Right lobe of liver (tissue), 6 donors: ENCODE data around the gene XRRA1. TPM values are rescaled to one million over a fixed set of nuclear protein-coding genes. Genes with fewer than 3 reads are reported as not detected.

Experiments
- ATAC-seq, 4 donors: fragments of 200-7000 bp; cut with Tn5 transposase; one replicate each; pipeline ENCODE4 v1.9.1; 2020; ENCODE audit warnings: mild to moderate bottlenecking in 4 of 4, moderate library complexity in 4 of 4
- DNase-seq, 3 donors: peaks; one replicate each; pipeline ENCODE4 v3.0.0-alpha.2; 2020
- H3K27ac ChIP-seq, 3 donors: fragments of 200-600 bp; one replicate each; pipeline ENCODE4 v1.8.0; 2022
- H3K27me3 ChIP-seq, 2 donors: fragments of 200-600 bp; one replicate each; pipeline ENCODE4 v1.8.0; 2022
- H3K36me3 ChIP-seq, 4 donors: fragments of 200-600 bp; sonication (generic) in 1 of 4; one replicate each; pipeline versions ENCODE4 v1.5.1 to v1.8.0; 2017 to 2022; ENCODE audit warnings: control low read depth in 1 of 4
- H3K4me1 ChIP-seq, 4 donors: fragments of 200-600 bp; sonication (generic) in 1 of 4; one replicate each; pipeline versions ENCODE4 v1.5.1 to v1.8.0; 2017 to 2022; ENCODE audit warnings: control low read depth in 1 of 4
- H3K4me3 ChIP-seq, 3 donors: fragments of 200-600 bp; one replicate each; pipeline ENCODE4 v1.8.0; 2022
- H3K9me3 ChIP-seq, 4 donors: fragments of 200-600 bp; sonication (generic) in 1 of 4; one replicate each; pipeline versions ENCODE4 v1.5.1 to v1.8.0; 2017 to 2022; ENCODE audit warnings: control low read depth in 1 of 4
- POLR2A ChIP-seq: fragments of 450-650 bp; IDR thresholded peaks from one replicate; pipeline ENCODE4 v1.6.1; 2017; ENCODE audit warnings: antibody characterized with exemption, mild to moderate bottlenecking
- WGBS: methylation state at CpG from one replicate; pipeline ENCODE4 v1.1.6; 2018; ENCODE audit warnings: low coverage, low lambda C conversion rate; ENCODE audit not compliant: insufficient coverage; ENCODE audit errors: missing lambda C conversion rate; 5-methylcytosine and 5-hydroxymethylcytosine counted together
- intact Hi-C, 2 donors: fragments of 100-400 bp; cut with DNase I; formaldehyde crosslinking; loops; one replicate each; pipeline versions ENCODE4 v1.11.2 to v1.14.1; 2022
- total RNA-seq, 6 experiments: library from RNA; depleted of rRNA in 2 of 6; stranded (reverse); fragments of >200 nt in 2 of 6; fragmentation: NEBNext Ultra II Directional in 3 of 6; extraction: Animal tissue kit (Norgen Biotek cat#: 25700) in 3 of 6; gene quantifications; one replicate each; pipeline versions ENCODE4 v1.1.0 to v1.2.4, GENCODE V29; 2016 to 2023
- TF ChIP-seq, protein P1 (sequence below), 4 donors: fragments of 200-600 bp in 3 of 4; fragments of 450-650 bp in 1 of 4; IDR thresholded peaks; one replicate each; pipeline versions ENCODE4 v1.5.1 to v1.8.0; 2016 to 2022; ENCODE audit warnings: antibody characterized with exemption in 4 of 4, mild to moderate bottlenecking in 2 of 4
- donor health status: DM: no; HTN: yes; CAD: no.
- donor health status: DM: no; HTN: no; CAD: no.
- donor health status: DM: no; HTN: no; CAD: no.
- donor health status: DM: no; HTN: yes; CAD: no.
- donor health status: DM: no; HTN: yes; CAD: no.

Gene XRRA1
- total RNA-seq, 6 experiments from 2014 or later, result 4.7 to 15.7 (median 8.0) TPM

DNA sequence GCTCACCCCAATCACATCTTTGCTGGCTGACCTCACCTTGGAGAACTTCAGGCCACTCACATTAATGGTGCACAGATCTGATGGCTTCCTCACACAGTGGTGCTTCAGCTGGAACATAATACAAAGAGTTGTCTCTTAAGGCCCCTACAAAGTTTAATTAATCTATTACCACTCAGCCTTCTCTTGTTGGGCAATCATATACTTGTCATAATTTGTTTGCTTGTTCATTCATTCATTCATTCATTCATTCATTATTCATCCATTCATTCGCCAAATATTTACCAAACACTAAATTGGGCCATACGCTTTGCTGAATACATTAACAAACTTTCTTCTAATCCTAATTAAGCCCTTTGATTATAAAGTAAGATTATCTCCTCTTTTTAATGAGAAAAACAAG, 15.1 kb downstream of the XRRA1 start:
- intact Hi-C loops, result loop anchor here (5.0 kb wide), 2 partner anchors 89 to 99 kb away; no protein-coding TSS in a partner anchor
- H3K27ac ChIP-seq, result no peak overlapping the region
- no peak for TF ChIP-seq POLR2A
- H3K4me3 ChIP-seq, result no peak overlapping the region
- 97% methylated on average over 2 of the region's 2 CpGs for WGBS
- H3K9me3 ChIP-seq, result no peaks in the 10 kb centered on the region
- DNase-seq, result no peak
- peaks cover 0 to 34% (median 3%) of the 10 kb centered on the region in 4 donors for H3K36me3 ChIP-seq
- no peaks in the 10 kb centered on the region for H3K4me1 ChIP-seq
- ATAC-seq, result no peak
- no peaks in the 10 kb centered on the region for H3K27me3 ChIP-seq

GRCh38 chr11:74932797-74933196, 16.1 kb downstream of the XRRA1 start:
- Histone ChIP-seq H3K4me3 (no peak overlapping the region), H3K9me3 (no peaks in the 10 kb centered on the region), H3K4me1 (no peaks in the 10 kb centered on the region), H3K27ac (no peak overlapping the region), H3K36me3 (peaks cover 0 to 34% (median 3%) of the 10 kb centered on the region in 4 donors), H3K27me3 (no peaks in the 10 kb centered on the region)
- TF ChIP-seq, protein P1, sequence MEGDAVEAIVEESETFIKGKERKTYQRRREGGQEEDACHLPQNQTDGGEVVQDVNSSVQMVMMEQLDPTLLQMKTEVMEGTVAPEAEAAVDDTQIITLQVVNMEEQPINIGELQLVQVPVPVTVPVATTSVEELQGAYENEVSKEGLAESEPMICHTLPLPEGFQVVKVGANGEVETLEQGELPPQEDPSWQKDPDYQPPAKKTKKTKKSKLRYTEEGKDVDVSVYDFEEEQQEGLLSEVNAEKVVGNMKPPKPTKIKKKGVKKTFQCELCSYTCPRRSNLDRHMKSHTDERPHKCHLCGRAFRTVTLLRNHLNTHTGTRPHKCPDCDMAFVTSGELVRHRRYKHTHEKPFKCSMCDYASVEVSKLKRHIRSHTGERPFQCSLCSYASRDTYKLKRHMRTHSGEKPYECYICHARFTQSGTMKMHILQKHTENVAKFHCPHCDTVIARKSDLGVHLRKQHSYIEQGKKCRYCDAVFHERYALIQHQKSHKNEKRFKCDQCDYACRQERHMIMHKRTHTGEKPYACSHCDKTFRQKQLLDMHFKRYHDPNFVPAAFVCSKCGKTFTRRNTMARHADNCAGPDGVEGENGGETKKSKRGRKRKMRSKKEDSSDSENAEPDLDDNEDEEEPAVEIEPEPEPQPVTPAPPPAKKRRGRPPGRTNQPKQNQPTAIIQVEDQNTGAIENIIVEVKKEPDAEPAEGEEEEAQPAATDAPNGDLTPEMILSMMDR (IDR thresholded peaks at IDR 0.05), result no peak
- TF ChIP-seq POLR2A, result no peak
- DNase-seq (no peak), ATAC-seq (no peak)
- intact Hi-C loops, result loop anchor here (5.0 kb wide), 2 partner anchors 90 to 100 kb away; no protein-coding TSS in a partner anchor
- 91% methylated on average over 2 of the region's 2 CpGs for WGBS

- no peaks in the 10 kb centered on the region for H3K9me3 ChIP-seq
- DNase-seq (no peak), ATAC-seq (no peak)
- no peak overlapping the region for H3K4me3 ChIP-seq
- H3K4me1 ChIP-seq, result no peaks in the 10 kb centered on the region
- H3K27me3 ChIP-seq, result no peaks in the 10 kb centered on the region
- H3K27ac ChIP-seq, result no peak overlapping the region
- WGBS, result 79% methylated on average over 5 of the region's 5 CpGs
- peaks cover 0 to 34% (median 3%) of the 10 kb centered on the region in 4 donors for H3K36me3 ChIP-seq
- intact Hi-C loops, result loop anchor here (5.0 kb wide), 2 partner anchors 90 to 100 kb away; no protein-coding TSS in a partner anchor
- TF ChIP-seq POLR2A, result no peak
- TF ChIP-seq, protein P1 (IDR thresholded peaks at IDR 0.05), result no peak
Measured at GRCh38 chr11:74932169-74932568, 16.7 kb downstream of the XRRA1 start.

DNA sequence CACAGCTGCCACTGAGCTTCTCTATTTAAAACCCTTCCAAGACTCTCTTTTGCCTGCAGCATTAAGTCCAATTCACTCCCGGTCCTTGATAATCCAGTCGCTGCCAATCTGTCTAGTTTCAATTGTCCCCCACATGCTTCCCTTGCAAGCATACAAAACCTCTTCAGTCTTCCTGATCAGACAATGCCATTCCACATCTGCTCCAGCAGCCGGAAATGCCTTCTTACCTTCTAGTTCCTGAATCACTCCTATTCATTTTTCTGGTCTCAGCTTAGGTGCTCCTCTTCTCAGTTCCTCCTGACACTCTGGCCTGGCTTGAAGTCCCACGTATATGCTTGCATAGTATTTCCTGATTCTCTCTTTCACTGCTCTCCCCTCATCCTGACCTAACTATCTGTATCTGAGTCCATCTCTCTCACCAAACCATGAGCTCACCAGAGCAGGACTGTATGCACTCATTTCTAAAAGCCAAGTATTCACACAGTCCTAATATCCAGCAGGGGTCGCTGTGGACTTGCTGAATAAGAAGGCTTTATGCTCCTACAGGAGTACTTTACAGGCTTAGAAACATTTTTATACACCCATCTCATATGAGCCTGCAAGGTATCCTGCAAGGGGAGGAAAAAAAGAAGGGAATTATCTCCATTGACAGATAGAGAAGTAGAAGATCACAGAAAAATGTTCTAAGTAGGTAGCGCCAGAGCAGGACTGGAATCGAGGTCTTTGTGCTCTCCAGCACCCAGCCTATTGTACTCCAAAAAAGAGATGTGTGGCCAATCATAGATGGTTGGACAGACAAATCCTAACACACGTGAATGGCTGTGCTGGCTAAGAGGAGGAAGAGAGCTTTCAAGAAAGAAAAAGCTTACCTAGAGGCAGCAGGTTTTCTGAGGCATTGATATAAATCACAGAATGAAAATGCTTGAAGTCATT, 19.2 kb downstream of the XRRA1 start:
- intact Hi-C loops, result loop anchor here (5.0 kb wide), 2 partner anchors 93 to 103 kb away; no protein-coding TSS in a partner anchor
- peaks cover 0 to 19% (median under 1%) of the 10 kb centered on the region in 4 donors for H3K36me3 ChIP-seq
- H3K4me1 ChIP-seq, result no peaks in the 10 kb centered on the region
- no peak overlapping the region for H3K27ac ChIP-seq
- H3K27me3 ChIP-seq, result no peaks in the 10 kb centered on the region
- 57% methylated on average over 8 of the region's 8 CpGs for WGBS
- TF ChIP-seq, protein P1 (IDR thresholded peaks at IDR 0.05), result peak; percentile 82 to 92 (median 90)
- no peak for TF ChIP-seq POLR2A
- H3K9me3 ChIP-seq, result no peaks in the 10 kb centered on the region
- ATAC-seq, result peak; percentile 86 to 97 (median 92)
- DNase-seq, result peak in 2 of 3 donors; percentile 37 to 70
- H3K4me3 ChIP-seq, result no peak overlapping the region

DNA sequence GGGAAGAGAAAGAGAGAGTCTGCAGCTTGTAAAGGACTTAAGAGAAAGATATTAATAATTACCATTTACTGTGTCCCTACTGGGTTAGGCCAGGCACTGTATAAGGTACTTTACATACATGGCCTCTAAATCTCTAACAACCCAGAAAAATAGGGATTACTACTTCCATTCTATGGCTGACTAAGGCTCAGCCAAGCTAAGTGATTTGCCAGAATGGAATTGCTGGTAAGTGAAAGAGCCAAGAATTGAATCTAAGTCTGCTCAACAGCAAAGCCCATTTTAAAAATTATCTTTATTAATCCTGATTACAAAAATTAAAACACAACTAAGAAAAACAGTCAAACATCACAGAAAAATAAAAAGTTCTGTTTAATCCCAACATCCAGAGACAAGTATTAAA, 21.4 kb downstream of the XRRA1 start:
- Histone ChIP-seq H3K27ac (no peak overlapping the region), H3K36me3 (peaks cover 0 to 8% (median 0%) of the 10 kb centered on the region in 4 donors), H3K4me3 (no peak overlapping the region), H3K27me3 (no peaks in the 10 kb centered on the region), H3K4me1 (no peaks in the 10 kb centered on the region), H3K9me3 (no peaks in the 10 kb centered on the region)
- DNase-seq (no peak), ATAC-seq (no peak)
- TF ChIP-seq POLR2A, result no peak
- TF ChIP-seq, protein P1 (IDR thresholded peaks at IDR 0.05), result no peak
- intact Hi-C loops, result no loop called here
